HL-60 (cell line): ENCODE data around the gene HLA-DPA1.
A peak's percentile ranks its signal among the peaks of the same experiment; 100 is the strongest.

Experiments used
- POLR2AphosphoS5 ChIP-seq: IDR thresholded peaks from 2 replicates; pipeline ENCODE4 v1.6.1; 2012; ENCODE audit warnings: low read depth
- REST ChIP-seq: IDR thresholded peaks from 2 replicates; pipeline ENCODE4 v1.6.1; 2012; ENCODE audit warnings: low read depth; ENCODE audit not compliant: insufficient replicate concordance
- TF ChIP-seq, protein P1 (sequence below): IDR thresholded peaks from one replicate; pipeline ENCODE4 v1.5.1; 2011; ENCODE audit warnings: low read length, control low read depth, inconsistent platforms; ENCODE audit not compliant: insufficient read depth

- TF ChIP-seq, protein P1, sequence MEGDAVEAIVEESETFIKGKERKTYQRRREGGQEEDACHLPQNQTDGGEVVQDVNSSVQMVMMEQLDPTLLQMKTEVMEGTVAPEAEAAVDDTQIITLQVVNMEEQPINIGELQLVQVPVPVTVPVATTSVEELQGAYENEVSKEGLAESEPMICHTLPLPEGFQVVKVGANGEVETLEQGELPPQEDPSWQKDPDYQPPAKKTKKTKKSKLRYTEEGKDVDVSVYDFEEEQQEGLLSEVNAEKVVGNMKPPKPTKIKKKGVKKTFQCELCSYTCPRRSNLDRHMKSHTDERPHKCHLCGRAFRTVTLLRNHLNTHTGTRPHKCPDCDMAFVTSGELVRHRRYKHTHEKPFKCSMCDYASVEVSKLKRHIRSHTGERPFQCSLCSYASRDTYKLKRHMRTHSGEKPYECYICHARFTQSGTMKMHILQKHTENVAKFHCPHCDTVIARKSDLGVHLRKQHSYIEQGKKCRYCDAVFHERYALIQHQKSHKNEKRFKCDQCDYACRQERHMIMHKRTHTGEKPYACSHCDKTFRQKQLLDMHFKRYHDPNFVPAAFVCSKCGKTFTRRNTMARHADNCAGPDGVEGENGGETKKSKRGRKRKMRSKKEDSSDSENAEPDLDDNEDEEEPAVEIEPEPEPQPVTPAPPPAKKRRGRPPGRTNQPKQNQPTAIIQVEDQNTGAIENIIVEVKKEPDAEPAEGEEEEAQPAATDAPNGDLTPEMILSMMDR = peak; percentile 43
- TF ChIP-seq REST (no peak), POLR2AphosphoS5 (no peak)
Measured at GRCh38 chr6:33014841-33015634, 58.4 kb downstream of the HLA-DPA1 start.
